Measurements from ENCODE around the gene PCDH9.

- TF ChIP-seq CTCF (IDR thresholded peaks at IDR 0.05), result no peak
- no peak for TF ChIP-seq EP300 (IDR thresholded peaks at IDR 0.05)
- no peak for TF ChIP-seq POLR2A (IDR thresholded peaks at IDR 0.05)
- TF ChIP-seq POLR2AphosphoS5 (IDR thresholded peaks at IDR 0.05), result no peak
Measured at GRCh38 chr13:66972659-66973058, 257.5 kb downstream of the PCDH9 start.
